Measurements from ENCODE around the gene HSPA6.
"Not testable (repeated sequence)": the region's sequence is repeated elsewhere in the genome, so short reads cannot be mapped to it uniquely, and the experiment has no call there.

The HSPA6 gene

DNA sequence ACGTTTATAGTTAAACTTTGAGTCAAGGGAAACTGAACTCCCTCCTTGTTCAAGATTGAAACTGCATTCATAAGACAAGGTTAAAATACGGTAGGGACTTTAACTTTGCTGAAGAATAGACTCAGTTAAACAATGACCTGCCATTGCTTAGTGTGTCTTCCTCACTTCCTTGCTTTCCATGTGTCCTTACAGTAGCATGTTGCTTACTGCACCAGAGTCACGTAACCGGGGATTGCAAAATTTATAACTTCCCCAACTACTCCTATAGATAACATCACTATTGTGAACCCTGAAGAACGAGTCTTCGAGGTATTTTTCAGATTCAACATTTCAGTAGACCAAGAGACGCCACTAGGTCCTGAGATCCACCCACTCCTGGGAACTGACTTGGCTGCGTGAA, 47.4 kb downstream of the HSPA6 start:
- not testable (repeated sequence) for H3K9ac ChIP-seq (ENCODE audit: insufficient read length); H3K27ac ChIP-seq; DNase-seq (ENCODE audit: low read depth, low spot score); H3K36me3 ChIP-seq (ENCODE audit: insufficient read depth, low read length); H3K9me3 ChIP-seq (ENCODE audit: low read depth, low read length); H3K4me3 ChIP-seq
